ENCODE measurements around the gene SETD9. TPM values are rescaled to one million over a fixed set of nuclear protein-coding genes. Genes with fewer than 3 reads are reported as not detected.

Gene SETD9
- total and polyA plus RNA-seq, 2 experiments from 2014 or later, result 13.1 to 19.2 TPM

DNA sequence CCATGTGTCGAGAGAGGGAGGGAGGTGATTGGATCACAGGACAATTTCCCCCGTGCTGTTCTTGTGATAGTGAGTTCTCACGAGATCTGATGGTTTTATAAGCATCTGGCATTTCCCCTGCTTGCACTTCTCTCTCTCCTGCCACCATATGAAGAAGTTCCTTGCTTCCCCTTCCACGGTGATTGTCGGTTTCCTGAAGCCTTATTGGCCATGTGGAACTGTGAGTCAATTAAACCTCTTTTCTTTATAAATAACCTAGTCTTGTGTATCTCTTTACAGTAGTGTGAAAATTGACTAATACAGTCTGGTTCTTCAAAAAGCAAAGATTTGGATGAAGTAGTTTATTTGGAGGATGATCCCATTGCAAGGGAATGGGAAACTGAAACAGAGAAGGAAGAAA lies 53.9 kb downstream of the SETD9 start:
- Histone ChIP-seq H3F3A (replicated peaks; ENCODE audit: low read depth) (no peaks in the 10 kb centered on the region), H3K4me2 (no peak overlapping the region), H3K9me2 (ENCODE audit: insufficient read depth) (no peaks in the 10 kb centered on the region), H3K27me3 (ENCODE audit: insufficient read depth) (no peaks in the 10 kb centered on the region), H4K20me1 (replicated peaks; ENCODE audit: insufficient read depth) (no peaks in the 10 kb centered on the region), H3K36me3 (ENCODE audit: insufficient read depth) (no peaks in the 10 kb centered on the region), H3K27ac (ENCODE audit: low read depth) (no peak overlapping the region), H3K79me2 (replicated peaks; ENCODE audit: insufficient read depth) (no peaks in the 10 kb centered on the region), H3K4me3 (no peak overlapping the region), H3K4me1 (ENCODE audit: insufficient read depth) (no peaks in the 10 kb centered on the region), H2AFZ (no peak overlapping the region)
- H3K9me3 Mint-ChIP-seq, result no peaks in the 10 kb centered on the region
- no peak for ATAC-seq
- H3K4me1 Mint-ChIP-seq, result no peaks in the 10 kb centered on the region
- TF ChIP-seq ZNF114 (CRISPR knock-in tag; IDR thresholded peaks at IDR 0.05) (no peak), NANOG (IDR thresholded peaks at IDR 0.05; ENCODE audit: borderline replicate concordance) (no peak), EZH2 (IDR thresholded peaks at IDR 0.05; ENCODE audit: low read depth, unreplicated experiment) (no peak)
- no peaks in the 10 kb centered on the region for H3K36me3 Mint-ChIP-seq (ENCODE audit: low read depth)
- H3K4me3 Mint-ChIP-seq, result no peak overlapping the region
- no peaks in the 10 kb centered on the region for H3K27me3 Mint-ChIP-seq (ENCODE audit: insufficient read depth, low read depth, poor library complexity)
- DNase-seq (ENCODE audit: low spot score), result no peak
- no peak overlapping the region for H3K27ac Mint-ChIP-seq

DNA sequence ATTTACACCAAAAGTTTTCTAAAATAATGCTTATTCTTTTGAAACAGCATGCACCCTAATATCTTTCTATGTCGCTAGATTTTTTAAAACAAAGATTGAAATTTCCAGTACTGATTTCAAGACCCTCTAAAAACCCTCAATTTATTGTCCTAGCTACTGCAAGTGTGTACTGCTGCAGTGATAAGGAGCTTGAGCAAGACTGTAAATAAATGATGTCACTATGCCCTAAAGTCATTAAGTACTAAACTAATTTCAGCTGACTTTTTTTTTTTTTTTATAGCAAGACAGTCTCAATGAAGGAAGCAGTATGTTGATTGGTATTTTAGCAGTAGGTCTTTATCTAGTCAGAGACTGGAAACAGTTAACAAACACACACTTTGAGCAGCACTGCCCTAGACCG lies 54.8 kb downstream of the SETD9 start:
- ATAC-seq, result no peak
- TF ChIP-seq CREB1 (CRISPR knock-in tag; IDR thresholded peaks at IDR 0.05; ENCODE audit: low read depth), result no peak
- TF ChIP-seq, protein P1, sequence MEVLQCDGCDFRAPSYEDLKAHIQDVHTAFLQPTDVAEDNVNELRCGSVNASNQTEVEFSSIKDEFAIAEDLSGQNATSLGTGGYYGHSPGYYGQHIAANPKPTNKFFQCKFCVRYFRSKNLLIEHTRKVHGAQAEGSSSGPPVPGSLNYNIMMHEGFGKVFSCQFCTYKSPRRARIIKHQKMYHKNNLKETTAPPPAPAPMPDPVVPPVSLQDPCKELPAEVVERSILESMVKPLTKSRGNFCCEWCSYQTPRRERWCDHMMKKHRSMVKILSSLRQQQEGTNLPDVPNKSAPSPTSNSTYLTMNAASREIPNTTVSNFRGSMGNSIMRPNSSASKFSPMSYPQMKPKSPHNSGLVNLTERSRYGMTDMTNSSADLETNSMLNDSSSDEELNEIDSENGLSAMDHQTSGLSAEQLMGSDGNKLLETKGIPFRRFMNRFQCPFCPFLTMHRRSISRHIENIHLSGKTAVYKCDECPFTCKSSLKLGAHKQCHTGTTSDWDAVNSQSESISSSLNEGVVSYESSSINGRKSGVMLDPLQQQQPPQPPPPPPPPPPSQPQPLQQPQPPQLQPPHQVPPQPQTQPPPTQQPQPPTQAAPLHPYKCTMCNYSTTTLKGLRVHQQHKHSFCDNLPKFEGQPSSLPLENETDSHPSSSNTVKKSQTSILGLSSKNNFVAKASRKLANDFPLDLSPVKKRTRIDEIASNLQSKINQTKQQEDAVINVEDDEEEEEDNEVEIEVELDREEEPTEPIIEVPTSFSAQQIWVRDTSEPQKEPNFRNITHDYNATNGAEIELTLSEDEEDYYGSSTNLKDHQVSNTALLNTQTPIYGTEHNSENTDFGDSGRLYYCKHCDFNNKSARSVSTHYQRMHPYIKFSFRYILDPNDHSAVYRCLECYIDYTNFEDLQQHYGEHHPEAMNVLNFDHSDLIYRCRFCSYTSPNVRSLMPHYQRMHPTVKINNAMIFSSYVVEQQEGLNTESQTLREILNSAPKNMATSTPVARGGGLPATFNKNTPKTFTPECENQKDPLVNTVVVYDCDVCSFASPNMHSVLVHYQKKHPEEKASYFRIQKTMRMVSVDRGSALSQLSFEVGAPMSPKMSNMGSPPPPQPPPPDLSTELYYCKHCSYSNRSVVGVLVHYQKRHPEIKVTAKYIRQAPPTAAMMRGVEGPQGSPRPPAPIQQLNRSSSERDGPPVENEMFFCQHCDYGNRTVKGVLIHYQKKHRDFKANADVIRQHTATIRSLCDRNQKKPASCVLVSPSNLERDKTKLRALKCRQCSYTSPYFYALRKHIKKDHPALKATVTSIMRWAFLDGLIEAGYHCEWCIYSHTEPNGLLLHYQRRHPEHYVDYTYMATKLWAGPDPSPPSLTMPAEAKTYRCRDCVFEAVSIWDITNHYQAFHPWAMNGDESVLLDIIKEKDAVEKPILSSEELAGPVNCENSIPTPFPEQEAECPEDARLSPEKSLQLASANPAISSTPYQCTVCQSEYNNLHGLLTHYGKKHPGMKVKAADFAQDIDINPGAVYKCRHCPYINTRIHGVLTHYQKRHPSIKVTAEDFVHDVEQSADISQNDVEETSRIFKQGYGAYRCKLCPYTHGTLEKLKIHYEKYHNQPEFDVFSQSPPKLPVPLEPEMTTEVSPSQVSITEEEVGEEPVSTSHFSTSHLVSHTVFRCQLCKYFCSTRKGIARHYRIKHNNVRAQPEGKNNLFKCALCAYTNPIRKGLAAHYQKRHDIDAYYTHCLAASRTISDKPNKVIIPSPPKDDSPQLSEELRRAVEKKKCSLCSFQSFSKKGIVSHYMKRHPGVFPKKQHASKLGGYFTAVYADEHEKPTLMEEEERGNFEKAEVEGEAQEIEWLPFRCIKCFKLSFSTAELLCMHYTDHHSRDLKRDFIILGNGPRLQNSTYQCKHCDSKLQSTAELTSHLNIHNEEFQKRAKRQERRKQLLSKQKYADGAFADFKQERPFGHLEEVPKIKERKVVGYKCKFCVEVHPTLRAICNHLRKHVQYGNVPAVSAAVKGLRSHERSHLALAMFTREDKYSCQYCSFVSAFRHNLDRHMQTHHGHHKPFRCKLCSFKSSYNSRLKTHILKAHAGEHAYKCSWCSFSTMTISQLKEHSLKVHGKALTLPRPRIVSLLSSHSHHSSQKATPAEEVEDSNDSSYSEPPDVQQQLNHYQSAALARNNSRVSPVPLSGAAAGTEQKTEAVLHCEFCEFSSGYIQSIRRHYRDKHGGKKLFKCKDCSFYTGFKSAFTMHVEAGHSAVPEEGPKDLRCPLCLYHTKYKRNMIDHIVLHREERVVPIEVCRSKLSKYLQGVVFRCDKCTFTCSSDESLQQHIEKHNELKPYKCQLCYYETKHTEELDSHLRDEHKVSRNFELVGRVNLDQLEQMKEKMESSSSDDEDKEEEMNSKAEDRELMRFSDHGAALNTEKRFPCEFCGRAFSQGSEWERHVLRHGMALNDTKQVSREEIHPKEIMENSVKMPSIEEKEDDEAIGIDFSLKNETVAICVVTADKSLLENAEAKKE (CRISPR knock-in tag; IDR thresholded peaks at IDR 0.05), result no peak
- TF ChIP-seq JUNB (IDR thresholded peaks at IDR 0.05; ENCODE audit: unreplicated experiment), result no peak
- TF ChIP-seq, protein P2, sequence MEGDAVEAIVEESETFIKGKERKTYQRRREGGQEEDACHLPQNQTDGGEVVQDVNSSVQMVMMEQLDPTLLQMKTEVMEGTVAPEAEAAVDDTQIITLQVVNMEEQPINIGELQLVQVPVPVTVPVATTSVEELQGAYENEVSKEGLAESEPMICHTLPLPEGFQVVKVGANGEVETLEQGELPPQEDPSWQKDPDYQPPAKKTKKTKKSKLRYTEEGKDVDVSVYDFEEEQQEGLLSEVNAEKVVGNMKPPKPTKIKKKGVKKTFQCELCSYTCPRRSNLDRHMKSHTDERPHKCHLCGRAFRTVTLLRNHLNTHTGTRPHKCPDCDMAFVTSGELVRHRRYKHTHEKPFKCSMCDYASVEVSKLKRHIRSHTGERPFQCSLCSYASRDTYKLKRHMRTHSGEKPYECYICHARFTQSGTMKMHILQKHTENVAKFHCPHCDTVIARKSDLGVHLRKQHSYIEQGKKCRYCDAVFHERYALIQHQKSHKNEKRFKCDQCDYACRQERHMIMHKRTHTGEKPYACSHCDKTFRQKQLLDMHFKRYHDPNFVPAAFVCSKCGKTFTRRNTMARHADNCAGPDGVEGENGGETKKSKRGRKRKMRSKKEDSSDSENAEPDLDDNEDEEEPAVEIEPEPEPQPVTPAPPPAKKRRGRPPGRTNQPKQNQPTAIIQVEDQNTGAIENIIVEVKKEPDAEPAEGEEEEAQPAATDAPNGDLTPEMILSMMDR (conservative IDR thresholded peaks at IDR 0.05; ENCODE audit: low read depth in 2 of 2), result no peak
- no peak for TF ChIP-seq STAT1 (IDR thresholded peaks at IDR 0.05; ENCODE audit: unreplicated experiment)
- TF ChIP-seq EZH2 (IDR thresholded peaks at IDR 0.05; ENCODE audit: low read depth, unreplicated experiment), result no peak
- TF ChIP-seq ZNF114 (CRISPR knock-in tag; IDR thresholded peaks at IDR 0.05), result no peak
- no peak for TF ChIP-seq POLR2AphosphoS5 (IDR thresholded peaks at IDR 0.05; ENCODE audit: low read depth)
- no peak for TF ChIP-seq ZNF331 (CRISPR knock-in tag; IDR thresholded peaks at IDR 0.05; ENCODE audit: low read depth)
- TF ChIP-seq, protein P3, sequence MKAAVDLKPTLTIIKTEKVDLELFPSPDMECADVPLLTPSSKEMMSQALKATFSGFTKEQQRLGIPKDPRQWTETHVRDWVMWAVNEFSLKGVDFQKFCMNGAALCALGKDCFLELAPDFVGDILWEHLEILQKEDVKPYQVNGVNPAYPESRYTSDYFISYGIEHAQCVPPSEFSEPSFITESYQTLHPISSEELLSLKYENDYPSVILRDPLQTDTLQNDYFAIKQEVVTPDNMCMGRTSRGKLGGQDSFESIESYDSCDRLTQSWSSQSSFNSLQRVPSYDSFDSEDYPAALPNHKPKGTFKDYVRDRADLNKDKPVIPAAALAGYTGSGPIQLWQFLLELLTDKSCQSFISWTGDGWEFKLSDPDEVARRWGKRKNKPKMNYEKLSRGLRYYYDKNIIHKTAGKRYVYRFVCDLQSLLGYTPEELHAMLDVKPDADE (IDR thresholded peaks at IDR 0.05), result no peak

More for the DNA sequence above, 54.8 kb downstream of the SETD9 start:
- Histone ChIP-seq H3K27me3 (ENCODE audit: insufficient read depth) (no peaks in the 10 kb centered on the region), H3K27ac (ENCODE audit: low read depth) (no peak overlapping the region), H4K20me1 (replicated peaks; ENCODE audit: insufficient read depth) (no peaks in the 10 kb centered on the region), H2AFZ (no peak overlapping the region), H3K4me2 (no peak overlapping the region), H3K4me1 (ENCODE audit: insufficient read depth) (no peaks in the 10 kb centered on the region), H3K36me3 (ENCODE audit: insufficient read depth) (no peaks in the 10 kb centered on the region), H3K9me2 (ENCODE audit: insufficient read depth) (no peaks in the 10 kb centered on the region), H3K4me3 (no peak overlapping the region), H3F3A (replicated peaks; ENCODE audit: low read depth) (no peaks in the 10 kb centered on the region), H3K79me2 (replicated peaks; ENCODE audit: insufficient read depth) (no peaks in the 10 kb centered on the region)
- no peak for DNase-seq (ENCODE audit: low spot score)
- Mint-ChIP-seq H3K27me3 (ENCODE audit: insufficient read depth, low read depth, poor library complexity) (no peaks in the 10 kb centered on the region), H3K4me1 (no peaks in the 10 kb centered on the region), H3K9me3 (no peaks in the 10 kb centered on the region), H3K27ac (no peak overlapping the region), H3K36me3 (ENCODE audit: low read depth) (no peaks in the 10 kb centered on the region), H3K4me3 (no peak overlapping the region)

Measured in GM23338 (cell line).